DND-41 (cell line): ENCODE data around the gene WLS.

Experiments
- ATAC-seq: fragments of 200-7000 bp; cut with Tn5 transposase; 3 replicates; pipeline ENCODE4 v1.9.1; 2021; ENCODE audit warnings: low read depth; ENCODE audit not compliant: insufficient read depth
- DNase-seq: peaks from one replicate; pipeline ENCODE4 v3.0.0-alpha.2; 2020
- H2AFZ ChIP-seq: 2 replicates; pipeline ENCODE4 v1.6.0; 2012; ENCODE audit warnings: low read depth, low read length
- H3K27ac ChIP-seq: 2 replicates; pipeline ENCODE4 v1.5.1; 2012; ENCODE audit warnings: low read length, inconsistent platforms
- H3K27me3 ChIP-seq: fragments of 200-600 bp; sonication (generic); 2 replicates; pipeline ENCODE4 v1.6.0; 2012; ENCODE audit warnings: low read length, mild to moderate bottlenecking, inconsistent platforms; ENCODE audit not compliant: insufficient read depth, poor library complexity
- H3K36me3 ChIP-seq: 2 replicates; pipeline ENCODE4 v1.5.1; 2012; ENCODE audit warnings: low read length, inconsistent platforms; ENCODE audit not compliant: insufficient read depth
- H3K4me1 ChIP-seq: 2 replicates; pipeline ENCODE4 v1.5.1; 2012; ENCODE audit warnings: mild to moderate bottlenecking, low read length; ENCODE audit not compliant: insufficient read depth
- H3K4me2 ChIP-seq: 2 replicates; pipeline ENCODE4 v1.6.0; 2012; ENCODE audit warnings: mild to moderate bottlenecking, moderate library complexity, low read length, inconsistent platforms; ENCODE audit not compliant: insufficient read depth
- H3K4me3 ChIP-seq, 2 experiments: fragments of 200-600 bp in 1 of 2; shearing (Covaris generic) in 1 of 2; 2 replicates each; pipeline ENCODE4 v1.5.1; 2012 to 2016; ENCODE audit warnings: inconsistent platforms in 2 of 2, low read length in 2 of 2, mild to moderate bottlenecking in 2 of 2, low read depth in 1 of 2, moderate library complexity in 1 of 2
- H3K79me2 ChIP-seq: 2 replicates; pipeline ENCODE4 v1.6.0; 2012; ENCODE audit warnings: low read length, inconsistent platforms; ENCODE audit not compliant: insufficient read depth
- H3K9ac ChIP-seq: 2 replicates; pipeline ENCODE4 v1.6.0; 2012; ENCODE audit warnings: low read depth, mild to moderate bottlenecking, inconsistent platforms, low read length, moderate library complexity
- H3K9me3 ChIP-seq: 2 replicates; pipeline ENCODE4 v1.5.1; 2012; ENCODE audit warnings: low read length, moderate library complexity, mild to moderate bottlenecking, inconsistent platforms; ENCODE audit not compliant: insufficient read depth, severe bottlenecking
- H4K20me1 ChIP-seq: 2 replicates; pipeline ENCODE4 v1.6.0; 2012; ENCODE audit warnings: low read length; ENCODE audit not compliant: insufficient read depth
- EZH2 ChIP-seq: IDR thresholded peaks from 3 replicates; pipeline ENCODE4 v1.6.1; 2012; ENCODE audit warnings: borderline replicate concordance, low read depth, mild to moderate bottlenecking, moderate library complexity, low read length, inconsistent platforms; ENCODE audit not compliant: severe bottlenecking
- TF ChIP-seq, protein P1 (sequence below): IDR thresholded peaks from 2 replicates; pipeline ENCODE4 v1.5.1; 2012; ENCODE audit warnings: borderline replicate concordance, low read length, moderate library complexity, mild to moderate bottlenecking; ENCODE audit not compliant: poor library complexity, severe bottlenecking; ENCODE audit errors: extremely low read depth

WLS gene

GRCh38 chr1:68158837-68159236 lies 73.5 kb downstream of the WLS start:
- no peak for TF ChIP-seq EZH2
- TF ChIP-seq, protein P1, sequence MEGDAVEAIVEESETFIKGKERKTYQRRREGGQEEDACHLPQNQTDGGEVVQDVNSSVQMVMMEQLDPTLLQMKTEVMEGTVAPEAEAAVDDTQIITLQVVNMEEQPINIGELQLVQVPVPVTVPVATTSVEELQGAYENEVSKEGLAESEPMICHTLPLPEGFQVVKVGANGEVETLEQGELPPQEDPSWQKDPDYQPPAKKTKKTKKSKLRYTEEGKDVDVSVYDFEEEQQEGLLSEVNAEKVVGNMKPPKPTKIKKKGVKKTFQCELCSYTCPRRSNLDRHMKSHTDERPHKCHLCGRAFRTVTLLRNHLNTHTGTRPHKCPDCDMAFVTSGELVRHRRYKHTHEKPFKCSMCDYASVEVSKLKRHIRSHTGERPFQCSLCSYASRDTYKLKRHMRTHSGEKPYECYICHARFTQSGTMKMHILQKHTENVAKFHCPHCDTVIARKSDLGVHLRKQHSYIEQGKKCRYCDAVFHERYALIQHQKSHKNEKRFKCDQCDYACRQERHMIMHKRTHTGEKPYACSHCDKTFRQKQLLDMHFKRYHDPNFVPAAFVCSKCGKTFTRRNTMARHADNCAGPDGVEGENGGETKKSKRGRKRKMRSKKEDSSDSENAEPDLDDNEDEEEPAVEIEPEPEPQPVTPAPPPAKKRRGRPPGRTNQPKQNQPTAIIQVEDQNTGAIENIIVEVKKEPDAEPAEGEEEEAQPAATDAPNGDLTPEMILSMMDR = no peak
- no peaks in the 10 kb centered on the region for H3K9me3 ChIP-seq
- H3K79me2 ChIP-seq = no peaks in the 10 kb centered on the region
- H3K4me1 ChIP-seq = no peaks in the 10 kb centered on the region
- H3K4me2 ChIP-seq = no peak overlapping the region
- H3K27me3 ChIP-seq = no peaks in the 10 kb centered on the region
- H2AFZ ChIP-seq = no peak overlapping the region
- no peaks in the 10 kb centered on the region for H4K20me1 ChIP-seq
- no peaks in the 10 kb centered on the region for H3K36me3 ChIP-seq
- no peak overlapping the region for H3K27ac ChIP-seq
- no peak overlapping the region for H3K9ac ChIP-seq
- DNase-seq = no peak
- no peak overlapping the region for H3K4me3 ChIP-seq
- ATAC-seq = no peak

DNA sequence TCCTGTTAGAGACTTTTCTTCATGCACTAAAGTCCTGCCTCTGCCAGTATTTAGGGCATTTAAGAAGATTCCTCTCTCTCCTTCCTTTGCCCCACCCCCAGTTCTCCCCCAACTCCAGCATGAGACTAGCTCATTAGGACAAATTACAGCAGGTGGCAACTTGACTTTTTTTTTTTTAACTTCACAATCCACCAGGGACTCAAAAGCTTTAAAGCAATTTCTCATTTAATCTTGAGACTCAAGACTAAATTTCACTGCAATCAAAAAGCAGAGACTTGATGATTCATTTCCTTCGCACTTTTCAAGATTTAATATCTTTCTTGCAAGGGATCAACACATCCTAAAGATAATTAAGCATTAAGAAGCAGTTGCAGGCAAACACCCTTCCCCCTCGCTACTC lies 74.9 kb downstream of the WLS start:
- no peaks in the 10 kb centered on the region for H3K36me3 ChIP-seq
- peaks cover 8% of the 10 kb centered on the region for H3K27me3 ChIP-seq
- DNase-seq (no peak), ATAC-seq (no peak)
- H2AFZ ChIP-seq = no peak overlapping the region
- H3K4me1 ChIP-seq = no peaks in the 10 kb centered on the region
- H3K4me3 ChIP-seq = no peak overlapping the region
- no peak for TF ChIP-seq EZH2
- TF ChIP-seq, protein P1 = no peak
- no peaks in the 10 kb centered on the region for H3K79me2 ChIP-seq
- H3K9me3 ChIP-seq = no peaks in the 10 kb centered on the region
- H4K20me1 ChIP-seq = no peaks in the 10 kb centered on the region
- H3K9ac ChIP-seq = no peak overlapping the region
- no peak overlapping the region for H3K4me2 ChIP-seq
- H3K27ac ChIP-seq = no peak overlapping the region

DNA sequence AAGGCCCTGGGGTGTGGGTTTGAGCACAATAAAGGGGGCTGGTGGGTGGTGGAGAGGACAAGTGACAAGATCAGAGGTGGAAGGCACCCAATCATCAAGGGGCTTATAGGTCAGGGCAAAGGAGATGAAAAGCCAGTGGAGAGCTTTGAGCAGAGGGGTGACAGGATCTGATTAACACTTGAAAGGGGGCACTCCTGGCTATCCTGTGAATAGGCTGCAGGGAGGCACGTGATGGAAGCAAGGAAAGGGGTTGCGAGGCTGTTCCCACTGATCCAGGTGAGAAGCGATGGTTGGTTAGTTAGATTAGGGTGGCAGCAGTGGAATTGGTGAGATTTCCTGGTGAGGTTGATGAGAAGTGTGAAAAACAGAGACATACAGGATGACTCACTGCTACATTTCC lies 80.6 kb downstream of the WLS start:
- no peaks in the 10 kb centered on the region for H3K79me2 ChIP-seq
- no peaks in the 10 kb centered on the region for H3K9me3 ChIP-seq
- H3K4me1 ChIP-seq = no peaks in the 10 kb centered on the region
- no peak for TF ChIP-seq EZH2
- TF ChIP-seq, protein P1 = no peak
- no peak overlapping the region for H2AFZ ChIP-seq
- H4K20me1 ChIP-seq = no peaks in the 10 kb centered on the region
- no peak overlapping the region for H3K9ac ChIP-seq
- H3K4me2 ChIP-seq = no peak overlapping the region
- no peak overlapping the region for H3K27ac ChIP-seq
- H3K36me3 ChIP-seq = no peaks in the 10 kb centered on the region
- no peak for ATAC-seq
- H3K4me3 ChIP-seq = no peak overlapping the region
- DNase-seq = no peak
- peaks cover 16% of the 10 kb centered on the region for H3K27me3 ChIP-seq

DNA sequence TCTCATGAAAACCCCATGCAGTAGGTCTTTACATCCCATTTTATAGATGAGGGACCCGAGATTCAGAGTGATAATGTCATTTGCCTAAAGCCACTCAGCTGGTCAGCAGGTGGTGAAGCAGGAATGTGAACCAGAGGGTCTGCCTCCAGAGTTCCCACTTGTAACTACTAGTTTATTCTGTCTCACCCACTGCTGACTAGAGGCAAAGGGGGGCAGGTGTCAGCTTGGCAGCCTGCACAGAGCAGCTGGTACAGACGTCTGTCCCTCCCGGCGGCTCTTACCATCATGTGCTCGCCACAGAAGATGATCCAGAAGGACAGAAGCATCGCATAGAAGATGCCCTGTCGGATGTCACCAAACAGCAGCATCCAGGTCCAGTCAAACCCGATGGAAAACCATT lies 82.4 kb downstream of the WLS start:
- Histone ChIP-seq H3K36me3 (no peaks in the 10 kb centered on the region), H3K4me2 (no peak overlapping the region), H3K4me1 (no peaks in the 10 kb centered on the region), H3K4me3 (no peak overlapping the region), H3K9ac (no peak overlapping the region), H3K9me3 (no peaks in the 10 kb centered on the region), H4K20me1 (no peaks in the 10 kb centered on the region), H3K27me3 (peaks cover 16% of the 10 kb centered on the region), H3K27ac (no peak overlapping the region), H2AFZ (no peak overlapping the region), H3K79me2 (no peaks in the 10 kb centered on the region)
- DNase-seq (no peak), ATAC-seq (no peak)
- TF ChIP-seq, protein P1 = no peak
- no peak for TF ChIP-seq EZH2
